SK-N-SH (cell line): Measurements from ENCODE around the gene VPS33B. TPM values are rescaled to one million over a fixed set of nuclear protein-coding genes. Genes with fewer than 3 reads are reported as not detected.

ENCODE experiments used
- CTCF ChIA-PET: fragments of 300-600, 350-600 bp; formaldehyde crosslinking; extraction: SDS; loops from one replicate; lab custom pipeline; 2021; lab: Yijun Ruan, JAX
- POLR2A ChIA-PET: fragments of 350-600 bp; sonication (Branson Sonifier 250); formaldehyde crosslinking; extraction: SDS; loops from one replicate; lab custom pipeline; 2020; ENCODE audit warnings: antibody characterized with exemption, inconsistent platforms; lab: Yijun Ruan, JAX
- DNase-seq: peaks from one replicate; pipeline ENCODE4 v3.0.0; 2012
- H2AFZ ChIP-seq: fragments of 200-600 bp; sonication (generic); 2 replicates; pipeline ENCODE4 v1.8.1; 2016; ENCODE audit warnings: antibody characterized with exemption, mild to moderate bottlenecking, low read depth
- H3F3A ChIP-seq: fragments of 200-600 bp; sonication (generic); replicated peaks from 2 replicates; pipeline ENCODE3; 2016; ENCODE audit warnings: antibody characterized with exemption, mild to moderate bottlenecking; ENCODE audit not compliant: insufficient read depth
- H3K27ac ChIP-seq, 2 experiments: fragments of 200-500 bp in 1 of 2; fragments of 200-600 bp in 1 of 2; sonication (Bioruptor generic) in 1 of 2; sonication (generic), shearing (Covaris generic) in 1 of 2; 2 replicates each; pipeline versions ENCODE4 v1.5.1 to v1.6.1; 2014 to 2016; ENCODE audit warnings: low read depth in 2 of 2, inconsistent platforms in 1 of 2, low read length in 1 of 2, mild to moderate bottlenecking in 1 of 2, mixed read lengths in 1 of 2
- H3K27me3 ChIP-seq: fragments of 200-600 bp; sonication (generic), shearing (Covaris generic); 2 replicates; pipeline ENCODE4 v1.6.1; 2016; ENCODE audit warnings: mixed run types; ENCODE audit not compliant: insufficient read depth
- H3K36me3 ChIP-seq, 2 experiments: fragments of 200-500 bp in 1 of 2; fragments of 200-600 bp in 1 of 2; sonication (Bioruptor generic) in 1 of 2; sonication (generic) in 1 of 2; replicated peaks in 1 of 2; 2 replicates each; pipeline versions ENCODE3 to v1.5.1; 2014 to 2016; ENCODE audit warnings: low read length in 1 of 2, mild to moderate bottlenecking in 1 of 2; ENCODE audit not compliant: insufficient read depth in 2 of 2, control insufficient read depth in 1 of 2
- H3K4me1 ChIP-seq, 2 experiments: fragments of 200-500 bp in 1 of 2; fragments of 200-600 bp in 1 of 2; sonication (Bioruptor generic) in 1 of 2; sonication (generic), shearing (Covaris generic) in 1 of 2; 2 replicates each; pipeline versions ENCODE4 v1.5.1 to v1.6.1; 2014 to 2016; ENCODE audit warnings: low read depth in 1 of 2, low read length in 1 of 2, mixed run types in 1 of 2; ENCODE audit not compliant: insufficient read depth in 2 of 2, control insufficient read depth in 1 of 2
- H3K4me2 ChIP-seq: fragments of 200-600 bp; sonication (generic), shearing (Covaris generic); 2 replicates; pipeline ENCODE4 v1.6.1; 2017; ENCODE audit warnings: mixed run types
- H3K4me3 ChIP-seq, 2 experiments: fragments of 200-500 bp in 1 of 2; fragments of 200-600 bp in 1 of 2; sonication (Bioruptor generic) in 1 of 2; sonication (generic), shearing (Covaris generic) in 1 of 2; 2 replicates each; pipeline versions ENCODE4 v1.5.1 to v1.8.1; 2014 to 2016; ENCODE audit warnings: low read depth in 2 of 2, inconsistent platforms in 1 of 2, low read length in 1 of 2, mild to moderate bottlenecking in 1 of 2, mixed read lengths in 1 of 2, moderate library complexity in 1 of 2
- H3K79me2 ChIP-seq: fragments of 200-600 bp; sonication (generic); 2 replicates; pipeline ENCODE4 v1.8.1; 2017; ENCODE audit warnings: mild to moderate bottlenecking; ENCODE audit not compliant: insufficient read depth
- H3K9ac ChIP-seq: fragments of 200-600 bp; sonication (generic); 2 replicates; pipeline ENCODE4 v1.6.1; 2017; ENCODE audit warnings: mixed run types
- H3K9me2 ChIP-seq: fragments of 200-600 bp; sonication (generic); 2 replicates; pipeline ENCODE4 v1.6.1; 2017; ENCODE audit warnings: mixed run types
- H3K9me3 ChIP-seq: fragments of 200-600 bp; sonication (generic); 2 replicates; pipeline ENCODE4 v1.6.1; 2017; ENCODE audit warnings: mixed run types, mild to moderate bottlenecking, moderate library complexity
- H4K20me1 ChIP-seq: fragments of 200-600 bp; sonication (generic); 2 replicates; pipeline ENCODE4 v1.6.1; 2017; ENCODE audit warnings: mild to moderate bottlenecking, mixed run types; ENCODE audit not compliant: insufficient read depth
- CHD2 ChIP-seq: fragments of 150-350 bp; IDR thresholded peaks from 2 replicates; pipeline ENCODE4 v1.6.1; 2018; ENCODE audit warnings: low read length; ENCODE audit not compliant: partially characterized antibody
- FOSL2 ChIP-seq: IDR thresholded peaks from 2 replicates; pipeline ENCODE4 v1.4.0; 2012; ENCODE audit warnings: low read depth, mild to moderate bottlenecking, moderate library complexity, borderline replicate concordance
- FOXM1 ChIP-seq: IDR thresholded peaks from 2 replicates; pipeline ENCODE4 v1.4.0; 2012; ENCODE audit warnings: low read depth, mild to moderate bottlenecking
- NRF1 ChIP-seq: IDR thresholded peaks from 2 replicates; pipeline ENCODE4 v1.6.1; 2012; ENCODE audit warnings: low read depth, mild to moderate bottlenecking, low read length
- RCOR1 ChIP-seq: fragments of 150-350 bp; IDR thresholded peaks from 2 replicates; pipeline ENCODE4 v1.6.1; 2017; ENCODE audit warnings: antibody characterized with exemption, low read length
- RFX5 ChIP-seq: IDR thresholded peaks from 2 replicates; pipeline ENCODE4 v1.6.1; 2012; ENCODE audit warnings: mild to moderate bottlenecking, improper control_type of control experiment, low read length
- RXRA ChIP-seq: IDR thresholded peaks from 2 replicates; pipeline ENCODE4 v1.4.0; 2012; ENCODE audit warnings: low read depth, mild to moderate bottlenecking, borderline replicate concordance
- SIN3A ChIP-seq: IDR thresholded peaks from 2 replicates; pipeline ENCODE4 v1.6.1; 2012; ENCODE audit warnings: low read depth, mild to moderate bottlenecking, low read length, moderate library complexity, borderline replicate concordance
- SMC3 ChIP-seq: IDR thresholded peaks from 2 replicates; pipeline ENCODE4 v1.6.1; 2012; ENCODE audit warnings: low read depth, low read length, improper control_type of control experiment
- TAF1 ChIP-seq: IDR thresholded peaks from 2 replicates; pipeline ENCODE4 v1.6.1; 2012; ENCODE audit warnings: low read depth, mild to moderate bottlenecking, low read length, moderate library complexity, borderline replicate concordance
- TCF12 ChIP-seq: IDR thresholded peaks from 2 replicates; pipeline ENCODE4 v1.4.0; 2012
- TEAD4 ChIP-seq: IDR thresholded peaks from 2 replicates; pipeline ENCODE4 v1.4.0; 2012; ENCODE audit warnings: mild to moderate bottlenecking, borderline replicate concordance; ENCODE audit not compliant: insufficient read depth
- YY1 ChIP-seq: IDR thresholded peaks from 2 replicates; pipeline ENCODE4 v1.4.0; 2012; ENCODE audit warnings: low read depth, mild to moderate bottlenecking
- WGBS: methylation state at CpG from one replicate; pipeline ENCODE4 v1.1.6; 2017; ENCODE audit warnings: low lambda C conversion rate; 5-methylcytosine and 5-hydroxymethylcytosine counted together
- polyA plus RNA-seq, 3 experiments: library from polyadenylated mRNA; depleted of rRNA; stranded (reverse); fragments of >200 nt; gene quantifications; 2 replicates each; pipeline ENCODE4 v1.2.3, GENCODE V29; 2012
- TF ChIP-seq, protein P1 (sequence below): IDR thresholded peaks from 2 replicates; pipeline ENCODE4; 2012
- TF ChIP-seq, protein P2 (sequence below): IDR thresholded peaks from 2 replicates; pipeline ENCODE4 v1.6.1; 2012; ENCODE audit warnings: mild to moderate bottlenecking, low read depth, low read length, moderate library complexity
- TF ChIP-seq, protein P3 (sequence below): IDR thresholded peaks from 2 replicates; pipeline ENCODE4 v1.4.0; 2012; ENCODE audit warnings: low read depth
- TF ChIP-seq, protein P4 (sequence below): fragments of 200-600 bp; sonication (generic); IDR thresholded peaks from 2 replicates; pipeline ENCODE4 v1.6.1; 2017; ENCODE audit warnings: antibody characterized with exemption, mild to moderate bottlenecking, moderate library complexity
- TF ChIP-seq, protein P5 (sequence below): IDR thresholded peaks from 2 replicates; pipeline ENCODE4 v1.4.0; 2012; ENCODE audit warnings: low read depth, borderline replicate concordance

Gene VPS33B
- polyA plus RNA-seq, 1 of the 3 experiments (the other 2 are of a cell fraction) = 16.6 TPM

DNA sequence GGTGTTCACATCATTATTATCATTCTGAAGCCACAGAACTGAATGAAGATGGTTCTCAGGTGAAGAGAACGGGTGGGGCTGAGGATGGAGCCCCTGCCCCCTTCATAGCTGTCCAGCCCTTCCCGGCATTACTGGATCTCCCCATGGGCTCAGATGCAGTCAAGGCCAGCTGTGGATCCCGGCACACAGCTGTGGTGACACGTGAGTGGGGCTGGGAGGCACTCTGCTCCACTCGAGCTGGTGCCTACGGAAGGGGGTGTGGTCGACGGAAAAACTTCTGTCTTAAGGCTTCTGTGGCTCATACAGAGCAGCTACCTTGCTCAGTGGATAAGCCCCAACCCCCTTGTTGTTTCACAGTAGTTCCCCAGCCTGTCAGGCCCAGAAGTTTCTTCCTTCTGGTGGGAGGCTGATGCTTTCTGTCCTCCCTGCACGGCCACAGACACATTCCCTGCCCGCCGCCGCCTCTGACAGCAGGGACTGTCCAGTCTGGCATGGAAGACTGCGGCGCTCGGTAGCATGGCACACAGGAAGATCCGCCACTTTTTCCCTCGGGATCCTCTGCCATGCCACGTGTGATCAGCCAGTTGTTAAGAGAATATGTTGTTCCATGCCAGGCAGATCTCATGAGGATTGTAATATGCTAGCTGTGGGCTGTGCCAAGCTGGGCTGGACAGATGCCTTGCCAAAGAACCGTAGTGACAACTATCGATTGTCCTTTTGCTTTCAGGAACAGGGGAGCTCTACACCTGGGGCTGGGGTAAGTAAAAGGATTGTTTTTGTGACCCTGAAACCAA, 61.9 kb downstream of the VPS33B start:
- TF ChIP-seq RXRA (no peak), SIN3A (no peak), FOSL2 (no peak), RFX5 (no peak), YY1 (no peak), TEAD4 (no peak), TCF12 (no peak), FOXM1 (no peak), RCOR1 (no peak), CHD2 (no peak)
- TF ChIP-seq, protein P1, sequence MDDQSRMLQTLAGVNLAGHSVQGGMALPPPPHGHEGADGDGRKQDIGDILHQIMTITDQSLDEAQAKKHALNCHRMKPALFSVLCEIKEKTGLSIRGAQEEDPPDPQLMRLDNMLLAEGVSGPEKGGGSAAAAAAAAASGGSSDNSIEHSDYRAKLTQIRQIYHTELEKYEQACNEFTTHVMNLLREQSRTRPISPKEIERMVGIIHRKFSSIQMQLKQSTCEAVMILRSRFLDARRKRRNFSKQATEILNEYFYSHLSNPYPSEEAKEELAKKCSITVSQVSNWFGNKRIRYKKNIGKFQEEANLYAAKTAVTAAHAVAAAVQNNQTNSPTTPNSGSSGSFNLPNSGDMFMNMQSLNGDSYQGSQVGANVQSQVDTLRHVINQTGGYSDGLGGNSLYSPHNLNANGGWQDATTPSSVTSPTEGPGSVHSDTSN = no peak
- TF ChIP-seq, protein P2, sequence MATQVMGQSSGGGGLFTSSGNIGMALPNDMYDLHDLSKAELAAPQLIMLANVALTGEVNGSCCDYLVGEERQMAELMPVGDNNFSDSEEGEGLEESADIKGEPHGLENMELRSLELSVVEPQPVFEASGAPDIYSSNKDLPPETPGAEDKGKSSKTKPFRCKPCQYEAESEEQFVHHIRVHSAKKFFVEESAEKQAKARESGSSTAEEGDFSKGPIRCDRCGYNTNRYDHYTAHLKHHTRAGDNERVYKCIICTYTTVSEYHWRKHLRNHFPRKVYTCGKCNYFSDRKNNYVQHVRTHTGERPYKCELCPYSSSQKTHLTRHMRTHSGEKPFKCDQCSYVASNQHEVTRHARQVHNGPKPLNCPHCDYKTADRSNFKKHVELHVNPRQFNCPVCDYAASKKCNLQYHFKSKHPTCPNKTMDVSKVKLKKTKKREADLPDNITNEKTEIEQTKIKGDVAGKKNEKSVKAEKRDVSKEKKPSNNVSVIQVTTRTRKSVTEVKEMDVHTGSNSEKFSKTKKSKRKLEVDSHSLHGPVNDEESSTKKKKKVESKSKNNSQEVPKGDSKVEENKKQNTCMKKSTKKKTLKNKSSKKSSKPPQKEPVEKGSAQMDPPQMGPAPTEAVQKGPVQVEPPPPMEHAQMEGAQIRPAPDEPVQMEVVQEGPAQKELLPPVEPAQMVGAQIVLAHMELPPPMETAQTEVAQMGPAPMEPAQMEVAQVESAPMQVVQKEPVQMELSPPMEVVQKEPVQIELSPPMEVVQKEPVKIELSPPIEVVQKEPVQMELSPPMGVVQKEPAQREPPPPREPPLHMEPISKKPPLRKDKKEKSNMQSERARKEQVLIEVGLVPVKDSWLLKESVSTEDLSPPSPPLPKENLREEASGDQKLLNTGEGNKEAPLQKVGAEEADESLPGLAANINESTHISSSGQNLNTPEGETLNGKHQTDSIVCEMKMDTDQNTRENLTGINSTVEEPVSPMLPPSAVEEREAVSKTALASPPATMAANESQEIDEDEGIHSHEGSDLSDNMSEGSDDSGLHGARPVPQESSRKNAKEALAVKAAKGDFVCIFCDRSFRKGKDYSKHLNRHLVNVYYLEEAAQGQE = no peak
- Histone ChIP-seq H3K27me3 (no peaks in the 10 kb centered on the region), H3K79me2 (peaks cover 42% of the 10 kb centered on the region), H4K20me1 (no peaks in the 10 kb centered on the region), H3F3A (peaks cover 18% of the 10 kb centered on the region), H3K4me3 (no peak overlapping the region), H3K9me3 (no peaks in the 10 kb centered on the region), H2AFZ (no peak overlapping the region), H3K36me3 (peaks cover 21 to 29% of the 10 kb centered on the region in 2 experiments), H3K4me2 (no peak overlapping the region), H3K4me1 (peaks cover 0 to 20% of the 10 kb centered on the region in 2 experiments; a peak in 1 of 4 replicates), H3K9ac (no peak overlapping the region), H3K27ac (no peak overlapping the region), H3K9me2 (no peaks in the 10 kb centered on the region)
- no peak for DNase-seq
- 91% methylated on average over 20 of the region's 20 CpGs for WGBS
- POLR2A ChIA-PET = no interaction called here
- CTCF ChIA-PET = interaction anchor here (1.8 to 10.8 kb wide), 3 partner anchors 9 to 91 kb away, joined by 4 to 186 read pairs (median 74); no protein-coding TSS in a partner anchor

DNA sequence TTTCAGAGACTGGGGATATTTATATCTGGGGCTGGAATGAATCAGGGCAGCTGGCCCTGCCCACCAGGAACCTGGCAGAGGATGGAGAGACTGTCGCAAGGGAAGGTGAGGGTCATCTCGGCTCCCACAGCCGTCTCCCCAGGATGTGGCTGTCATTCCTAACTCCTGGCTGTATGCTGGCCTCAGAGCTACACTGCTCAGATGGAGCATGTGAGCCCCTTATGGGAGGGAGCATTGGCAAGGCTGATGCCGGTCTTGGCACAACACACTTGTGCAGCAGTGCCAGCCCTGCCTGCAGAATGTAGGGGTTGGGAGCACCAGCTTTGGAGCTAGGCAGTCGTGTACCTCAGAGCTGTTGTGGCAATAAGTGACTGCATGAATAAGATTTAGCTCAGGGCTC, 62.5 kb downstream of the VPS33B start:
- H3K4me2 ChIP-seq = no peak overlapping the region
- no peaks in the 10 kb centered on the region for H3K9me2 ChIP-seq
- peaks cover 44% of the 10 kb centered on the region for H3K79me2 ChIP-seq
- H3K36me3 ChIP-seq = peaks cover 21 to 29% of the 10 kb centered on the region in 2 experiments
- peaks cover 17% of the 10 kb centered on the region for H3F3A ChIP-seq
- H3K9ac ChIP-seq = no peak overlapping the region
- no peak overlapping the region for H3K4me3 ChIP-seq
- ChIA-PET CTCF (interaction anchor here (1.8 to 10.8 kb wide), 3 partner anchors 9 to 92 kb away, joined by 4 to 186 read pairs (median 74); no protein-coding TSS in a partner anchor), POLR2A (no interaction called here)
- H4K20me1 ChIP-seq = no peaks in the 10 kb centered on the region
- DNase-seq = no peak
- H3K27me3 ChIP-seq = no peaks in the 10 kb centered on the region
- no peak overlapping the region for H2AFZ ChIP-seq
- no peaks in the 10 kb centered on the region for H3K9me3 ChIP-seq
- no peak overlapping the region for H3K27ac ChIP-seq
- WGBS = 88% methylated on average over 3 of the region's 5 CpGs
- H3K4me1 ChIP-seq = peaks cover 0 to 23% of the 10 kb centered on the region in 2 experiments; a peak in 1 of 4 replicates
- TF ChIP-seq SIN3A = no peak
- TF ChIP-seq TAF1 = no peak
- TF ChIP-seq, protein P3, sequence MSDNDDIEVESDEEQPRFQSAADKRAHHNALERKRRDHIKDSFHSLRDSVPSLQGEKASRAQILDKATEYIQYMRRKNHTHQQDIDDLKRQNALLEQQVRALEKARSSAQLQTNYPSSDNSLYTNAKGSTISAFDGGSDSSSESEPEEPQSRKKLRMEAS = no peak
- no peak for TF ChIP-seq RFX5
- no peak for TF ChIP-seq NRF1
- TF ChIP-seq, protein P4, sequence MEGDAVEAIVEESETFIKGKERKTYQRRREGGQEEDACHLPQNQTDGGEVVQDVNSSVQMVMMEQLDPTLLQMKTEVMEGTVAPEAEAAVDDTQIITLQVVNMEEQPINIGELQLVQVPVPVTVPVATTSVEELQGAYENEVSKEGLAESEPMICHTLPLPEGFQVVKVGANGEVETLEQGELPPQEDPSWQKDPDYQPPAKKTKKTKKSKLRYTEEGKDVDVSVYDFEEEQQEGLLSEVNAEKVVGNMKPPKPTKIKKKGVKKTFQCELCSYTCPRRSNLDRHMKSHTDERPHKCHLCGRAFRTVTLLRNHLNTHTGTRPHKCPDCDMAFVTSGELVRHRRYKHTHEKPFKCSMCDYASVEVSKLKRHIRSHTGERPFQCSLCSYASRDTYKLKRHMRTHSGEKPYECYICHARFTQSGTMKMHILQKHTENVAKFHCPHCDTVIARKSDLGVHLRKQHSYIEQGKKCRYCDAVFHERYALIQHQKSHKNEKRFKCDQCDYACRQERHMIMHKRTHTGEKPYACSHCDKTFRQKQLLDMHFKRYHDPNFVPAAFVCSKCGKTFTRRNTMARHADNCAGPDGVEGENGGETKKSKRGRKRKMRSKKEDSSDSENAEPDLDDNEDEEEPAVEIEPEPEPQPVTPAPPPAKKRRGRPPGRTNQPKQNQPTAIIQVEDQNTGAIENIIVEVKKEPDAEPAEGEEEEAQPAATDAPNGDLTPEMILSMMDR = no peak
- TF ChIP-seq YY1 = no peak
- TF ChIP-seq, protein P5, sequence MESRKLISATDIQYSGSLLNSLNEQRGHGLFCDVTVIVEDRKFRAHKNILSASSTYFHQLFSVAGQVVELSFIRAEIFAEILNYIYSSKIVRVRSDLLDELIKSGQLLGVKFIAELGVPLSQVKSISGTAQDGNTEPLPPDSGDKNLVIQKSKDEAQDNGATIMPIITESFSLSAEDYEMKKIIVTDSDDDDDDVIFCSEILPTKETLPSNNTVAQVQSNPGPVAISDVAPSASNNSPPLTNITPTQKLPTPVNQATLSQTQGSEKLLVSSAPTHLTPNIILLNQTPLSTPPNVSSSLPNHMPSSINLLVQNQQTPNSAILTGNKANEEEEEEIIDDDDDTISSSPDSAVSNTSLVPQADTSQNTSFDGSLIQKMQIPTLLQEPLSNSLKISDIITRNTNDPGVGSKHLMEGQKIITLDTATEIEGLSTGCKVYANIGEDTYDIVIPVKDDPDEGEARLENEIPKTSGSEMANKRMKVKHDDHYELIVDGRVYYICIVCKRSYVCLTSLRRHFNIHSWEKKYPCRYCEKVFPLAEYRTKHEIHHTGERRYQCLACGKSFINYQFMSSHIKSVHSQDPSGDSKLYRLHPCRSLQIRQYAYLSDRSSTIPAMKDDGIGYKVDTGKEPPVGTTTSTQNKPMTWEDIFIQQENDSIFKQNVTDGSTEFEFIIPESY = no peak
- TF ChIP-seq SMC3 = no peak
